Hematopoietic multipotent progenitor cell (in vitro differentiated cells): ENCODE data around the gene MLC1. TPM values are rescaled to one million over a fixed set of nuclear protein-coding genes. Genes with fewer than 3 reads are reported as not detected.

Source experiments
- DNase-seq, 3 donors: peaks; one replicate each; pipeline ENCODE4 v3.0.0-alpha.2; 2011 to 2015; ENCODE audit warnings: low read depth in 2 of 3, low spot score in 2 of 3
- total RNA-seq: library from RNA; depleted of rRNA; stranded (reverse); fragments of >200 nt; gene quantifications from one replicate; pipeline ENCODE4 v1.2.3, GENCODE V29; 2012

MLC1 gene
- total RNA-seq, 1 donor, result 139 TPM

- no peak for DNase-seq
Observed at GRCh38 chr22:50061141-50061823, 23.9 kb downstream of the MLC1 start.

- no peak for DNase-seq
Observed at GRCh38 chr22:50060441-50061140, 24.6 kb downstream of the MLC1 start.

DNA sequence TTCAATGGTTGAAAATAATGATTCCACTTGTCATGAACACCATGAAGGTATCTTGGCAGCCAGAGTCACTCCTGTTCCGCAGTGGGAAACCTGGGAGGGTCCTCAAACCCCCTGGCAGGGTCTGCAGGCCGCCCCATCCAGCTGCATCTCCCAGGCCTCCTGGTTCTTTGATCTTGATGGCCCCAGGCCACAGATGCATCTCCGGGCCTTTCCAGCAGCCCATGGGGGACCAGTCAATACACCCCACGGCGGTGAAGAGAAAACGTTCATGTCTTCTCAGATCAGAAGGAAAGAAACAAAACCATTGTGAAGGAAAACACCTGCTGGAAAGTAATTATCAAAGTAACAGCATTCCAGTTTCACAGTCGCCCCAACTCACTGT, 25.4 kb downstream of the MLC1 start:
- no peak for DNase-seq

DNA sequence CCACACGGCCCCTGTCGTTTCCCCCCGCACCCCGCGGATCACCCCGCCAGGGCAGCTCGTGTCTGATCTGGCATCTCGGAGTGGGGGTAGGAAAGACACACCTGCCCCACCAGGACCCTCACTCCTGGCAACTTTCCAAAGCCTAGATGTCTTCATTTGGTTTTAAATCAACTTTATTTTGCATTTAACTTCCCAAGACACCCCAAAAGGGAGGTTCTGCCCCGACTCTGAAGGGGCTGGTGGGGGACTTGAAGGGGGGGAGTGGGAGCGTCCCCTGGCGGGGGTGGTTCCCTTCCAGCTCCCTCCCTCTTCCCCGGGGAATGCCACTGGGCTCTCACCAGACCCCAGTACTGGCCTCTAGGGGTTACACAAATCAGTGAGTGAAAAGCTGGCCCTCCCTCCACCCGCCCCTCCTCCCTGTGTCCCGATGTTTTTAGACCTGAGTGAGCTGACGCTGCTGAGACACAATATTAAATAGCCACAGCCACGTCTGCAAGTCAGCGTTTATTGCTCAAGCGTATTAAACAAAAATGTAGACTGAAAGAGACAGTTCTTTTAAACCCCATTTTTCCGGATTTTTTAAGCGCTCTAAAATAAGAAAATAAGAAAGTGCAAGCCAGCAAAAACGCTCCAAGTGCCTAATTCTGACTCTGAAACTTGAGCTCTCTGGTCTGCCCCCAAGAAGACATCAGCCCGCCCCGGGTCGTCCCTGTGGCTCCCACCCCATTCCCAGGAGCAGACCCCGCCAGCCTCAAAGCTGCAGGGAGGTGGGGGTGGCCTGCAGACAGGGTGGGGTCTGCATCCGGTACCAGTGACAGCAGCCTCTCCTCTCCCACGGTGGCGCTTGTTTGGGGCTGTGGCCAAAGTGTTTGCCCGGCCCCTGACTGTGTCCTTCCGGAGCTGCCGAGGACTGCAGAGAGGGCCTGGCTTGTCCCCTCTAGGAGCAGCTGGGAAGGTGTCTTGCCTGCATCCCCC, 26.0 kb downstream of the MLC1 start:
- peak in 1 of 3 donors; percentile 22 for DNase-seq

DNA sequence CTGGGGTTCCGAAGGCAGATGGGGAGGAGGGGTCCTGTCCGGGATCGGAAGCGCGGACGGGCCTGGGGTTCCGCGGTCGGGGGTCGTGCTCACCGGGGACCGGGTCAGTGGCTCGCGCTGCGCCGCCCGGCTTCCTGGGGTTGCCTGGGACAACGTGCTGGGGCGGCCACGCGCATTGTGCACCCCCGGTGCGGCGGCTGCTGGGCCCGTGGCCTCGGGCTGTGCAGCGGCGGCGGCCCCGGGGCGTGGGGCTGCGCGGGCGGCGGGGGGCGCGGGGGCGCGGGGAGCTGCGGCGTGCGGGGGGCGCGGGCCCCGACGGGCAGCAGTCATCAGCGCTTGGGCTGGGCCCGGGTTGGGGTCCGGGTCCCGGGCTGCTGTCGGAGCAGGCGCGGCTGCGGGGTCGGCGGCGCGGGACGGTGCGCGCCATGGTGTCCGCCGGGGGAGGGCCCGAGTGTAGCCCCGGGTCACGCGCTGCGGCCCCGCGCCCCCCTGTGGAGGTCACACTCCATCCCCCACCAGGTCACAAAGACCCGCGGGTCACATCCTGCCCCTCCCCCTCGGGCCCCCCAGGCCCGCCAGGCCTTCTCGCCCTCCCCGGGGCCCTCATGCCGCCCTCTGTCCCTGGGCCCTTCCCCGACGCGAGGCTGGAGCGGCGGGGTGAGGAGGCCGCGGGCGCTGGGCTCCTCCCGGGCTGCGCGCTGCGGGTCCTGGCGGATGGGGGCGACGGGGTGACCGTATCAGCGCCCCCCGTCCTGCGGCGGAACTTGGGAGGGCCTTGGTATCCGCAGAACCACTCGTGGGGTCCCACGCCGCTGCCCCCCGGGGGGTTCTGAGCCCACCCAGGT, 26.9 kb downstream of the MLC1 start, which contains the start of gene TTLL8:
TTLL8 (minus strand) TSS at position 238 of the 845 bp plus-strand sequence.
- no peak for DNase-seq

DNA sequence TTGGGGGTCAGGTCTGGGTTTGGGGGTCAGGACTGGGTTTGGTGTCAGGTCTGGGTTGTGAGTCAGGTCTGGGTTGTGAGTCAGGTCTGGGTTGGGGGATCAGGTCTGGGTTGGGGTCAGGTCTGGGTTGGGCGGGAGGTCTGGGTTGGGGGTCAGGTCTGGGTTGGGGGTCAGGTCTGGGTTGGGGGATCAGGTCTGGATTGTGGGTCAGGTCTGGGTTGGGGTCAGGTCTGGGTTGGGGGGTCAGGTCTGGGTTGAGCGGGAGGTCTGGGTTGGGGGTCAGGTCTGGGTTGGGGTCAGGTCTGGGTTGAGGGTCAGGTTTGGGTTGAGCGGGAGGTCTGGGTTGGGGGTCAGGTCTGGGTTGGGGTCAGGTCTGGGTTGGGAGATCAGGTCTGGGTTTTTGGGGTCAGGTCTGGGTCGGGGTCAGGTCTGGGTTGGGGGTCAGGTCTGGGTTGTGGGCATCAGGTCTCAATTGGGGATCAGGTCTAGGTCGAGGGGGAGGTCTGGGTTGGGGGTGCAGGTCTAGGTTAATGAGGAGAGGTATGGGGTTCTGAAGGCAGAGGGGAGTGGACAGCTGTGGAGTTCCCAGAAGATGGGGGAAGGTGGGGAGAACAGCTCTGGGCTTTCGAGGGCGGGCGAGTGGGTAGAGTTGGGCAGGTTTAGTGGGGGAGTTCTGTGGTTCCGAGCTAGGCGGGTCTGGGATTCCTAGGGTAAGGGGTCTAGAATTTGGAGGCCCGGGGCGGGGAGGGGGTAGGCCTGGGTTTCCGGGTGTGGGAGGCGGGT, 27.8 kb downstream of the MLC1 start:
- no peak for DNase-seq

- no peak for DNase-seq
Observed at GRCh38 chr22:50056214-50056972, 28.8 kb downstream of the MLC1 start.

DNA sequence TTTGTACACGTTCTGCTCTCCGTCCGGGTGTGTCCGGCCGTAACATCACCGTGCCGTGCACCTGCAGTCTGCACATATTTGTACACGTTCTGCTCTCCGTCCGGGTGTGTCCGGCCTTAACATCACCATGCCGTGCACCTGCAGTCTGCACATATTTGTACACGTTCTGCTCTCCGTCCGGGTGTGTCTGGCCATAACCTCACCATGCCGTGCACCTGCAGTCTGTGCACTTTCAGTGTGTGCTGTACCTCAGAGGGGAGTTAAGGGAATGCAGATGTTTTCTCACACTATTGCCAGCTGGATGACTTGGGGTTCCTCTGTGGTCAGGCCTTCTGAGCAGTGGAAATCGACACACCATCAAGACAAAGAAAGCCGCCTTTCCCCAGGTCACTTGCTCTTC, 31.4 kb downstream of the MLC1 start:
- no peak for DNase-seq

- no peak for DNase-seq
Observed at GRCh38 chr22:50051930-50052329, 33.3 kb downstream of the MLC1 start.

DNA sequence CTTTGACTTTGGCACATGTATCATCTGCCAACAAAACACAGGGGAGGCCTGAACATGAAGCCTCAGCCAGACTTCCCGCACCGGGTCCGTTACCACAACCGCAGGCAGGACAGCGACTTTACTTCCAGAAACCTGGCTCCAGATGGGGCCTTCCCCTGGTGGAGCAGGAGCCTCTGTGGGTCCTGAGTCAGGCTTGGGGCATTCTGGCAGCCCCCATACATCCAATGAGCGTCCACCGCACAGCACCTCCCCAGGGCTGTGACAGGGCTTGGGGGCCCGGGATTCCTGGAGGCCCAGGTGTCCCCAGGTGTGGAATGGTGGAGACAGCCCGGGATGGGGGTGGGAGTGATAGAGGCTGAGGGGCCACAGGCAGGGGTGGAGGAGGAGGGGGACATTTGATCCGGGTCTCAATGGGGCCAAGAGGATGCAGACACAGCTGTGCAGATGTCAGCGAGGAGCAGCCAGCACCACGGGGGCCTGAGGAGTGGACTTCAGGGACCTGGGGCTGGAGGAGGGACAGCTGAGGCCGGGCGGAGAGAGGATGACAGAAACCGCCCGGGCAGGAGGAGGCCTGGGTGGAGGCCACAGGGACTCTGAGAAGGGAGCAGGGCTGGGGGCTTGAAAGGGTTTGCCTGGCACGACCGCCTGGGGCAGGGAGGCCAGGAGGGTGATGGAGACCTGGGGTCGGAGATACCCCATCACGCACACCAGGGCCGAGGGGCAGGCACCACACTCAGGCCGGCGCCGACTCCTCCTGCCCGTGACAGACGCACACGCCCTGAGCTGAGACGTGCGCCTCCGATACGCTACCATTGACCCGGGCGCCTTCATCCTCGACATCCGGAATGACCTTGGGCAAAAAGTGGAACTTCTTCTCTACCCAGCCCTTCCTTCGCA, 35.7 kb downstream of the MLC1 start:
- DNase-seq, result no peak

DNA sequence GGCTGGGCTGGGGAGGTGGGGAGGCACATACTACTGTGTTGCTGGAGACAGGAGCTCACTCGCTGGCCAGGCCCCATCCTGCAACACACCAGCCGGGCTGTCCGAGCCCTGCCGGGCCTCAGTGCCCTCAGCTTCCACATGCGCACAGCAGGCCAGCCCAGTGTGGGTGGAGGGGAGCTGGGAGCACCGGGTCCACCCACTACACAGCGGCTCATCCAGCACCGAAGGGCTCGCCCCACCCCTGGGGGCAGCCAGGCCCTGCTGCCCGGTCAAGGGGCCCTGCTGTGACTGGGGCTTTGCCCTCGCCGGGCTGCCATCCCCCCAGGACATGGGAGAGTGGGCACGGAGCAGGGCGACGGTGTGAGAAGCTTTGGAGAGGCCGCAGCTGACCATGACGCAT, 36.4 kb downstream of the MLC1 start:
- DNase-seq, result no peak

DNA sequence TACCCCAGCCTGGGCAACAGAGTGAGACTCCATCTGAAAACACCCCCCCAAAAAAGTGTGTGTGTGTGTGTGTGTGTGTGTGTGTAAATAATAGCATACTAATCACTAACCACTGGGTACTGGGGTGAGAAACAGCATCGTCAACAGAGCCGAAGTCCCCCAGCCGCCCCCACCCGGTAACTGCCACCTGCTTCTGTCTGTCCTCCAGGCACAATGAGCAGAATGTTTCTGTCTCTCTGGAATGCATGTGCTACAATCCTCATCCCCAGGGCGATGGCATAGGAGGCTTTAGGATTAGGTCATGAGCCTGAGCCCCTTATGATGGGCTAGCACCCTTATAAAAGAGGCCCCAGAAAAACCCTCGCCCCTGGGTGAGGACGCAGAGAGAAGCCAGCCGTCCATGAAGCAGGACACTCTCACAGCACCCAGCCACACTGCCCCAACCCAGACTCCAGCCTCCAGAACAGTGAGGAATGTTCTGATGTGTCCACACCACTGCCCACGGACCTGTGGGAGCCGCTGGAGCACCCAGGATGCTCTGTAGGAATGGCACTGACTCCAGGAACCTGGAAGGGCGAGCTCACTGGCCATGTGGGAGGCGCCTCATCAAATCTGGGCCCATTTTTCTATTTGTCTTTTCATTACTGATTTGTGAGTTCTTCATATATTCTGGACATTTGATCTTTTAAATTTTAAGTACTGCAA, 37.0 kb downstream of the MLC1 start:
- no peak for DNase-seq

GRCh38 chr22:50047346-50047745, 37.9 kb downstream of the MLC1 start:
- no peak for DNase-seq

- DNase-seq, result no peak
Observed at GRCh38 chr22:50046481-50047245, 38.6 kb downstream of the MLC1 start.

DNA sequence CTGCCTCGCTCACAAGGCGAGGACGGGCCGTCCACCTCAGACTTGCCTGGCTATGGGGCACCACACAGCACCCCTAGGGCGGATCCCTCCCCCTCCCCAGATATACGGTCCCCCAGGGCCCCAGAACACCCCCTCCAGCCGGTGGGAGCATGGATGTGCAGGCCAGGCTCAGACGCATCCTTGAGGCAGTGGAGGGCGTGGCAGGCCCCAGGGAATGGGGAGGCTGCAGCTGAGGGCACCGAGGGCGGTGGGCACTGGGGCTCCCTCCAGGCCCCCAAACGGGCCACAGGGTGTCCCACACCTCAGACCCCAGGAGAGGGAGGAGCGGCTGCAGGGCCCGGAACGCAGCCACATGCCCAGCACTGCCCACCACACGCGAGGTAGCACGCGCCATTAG, 39.2 kb downstream of the MLC1 start:
- DNase-seq, result no peak

DNA sequence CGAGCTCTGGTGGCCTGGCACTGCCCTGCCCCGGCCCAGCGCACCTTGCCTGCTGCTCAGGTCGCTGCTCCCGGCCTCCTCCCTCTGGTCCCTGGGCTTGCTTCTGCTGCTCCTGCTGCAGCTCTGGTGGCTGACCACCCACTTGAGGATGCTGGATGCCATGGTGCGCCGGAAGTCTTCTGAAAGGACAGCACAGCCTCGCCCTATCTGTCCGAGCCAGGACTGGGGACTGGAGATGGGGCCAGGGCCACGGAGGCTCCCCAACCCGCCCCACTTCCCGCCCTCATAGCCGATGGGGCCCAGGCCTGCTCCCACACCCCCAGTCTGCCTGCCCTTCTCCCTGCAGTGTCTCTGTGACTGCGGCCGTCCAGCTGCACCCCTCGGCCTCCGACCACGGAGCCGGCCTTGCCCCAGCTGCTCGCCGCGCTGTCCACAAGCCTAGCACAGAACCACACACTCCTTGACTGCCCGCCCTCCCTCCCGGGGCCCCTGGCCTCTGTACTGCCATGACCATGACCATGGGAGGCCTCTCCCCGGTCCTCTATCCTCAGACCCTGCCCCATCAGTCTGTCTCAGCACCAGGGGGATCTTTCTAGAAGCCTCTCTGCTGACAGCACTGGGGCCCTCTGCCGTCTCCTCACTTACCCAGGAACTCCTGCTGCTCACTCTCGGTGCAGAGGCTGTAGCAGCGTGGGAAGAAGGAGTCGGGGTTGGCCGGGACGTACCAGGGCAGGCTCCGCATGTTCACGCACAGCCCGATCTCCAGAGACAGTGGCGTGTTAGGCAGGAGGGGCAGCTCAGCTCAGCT, 39.8 kb downstream of the MLC1 start:
- DNase-seq, result no peak
